ENCODE data around the gene CCND1.

DNA sequence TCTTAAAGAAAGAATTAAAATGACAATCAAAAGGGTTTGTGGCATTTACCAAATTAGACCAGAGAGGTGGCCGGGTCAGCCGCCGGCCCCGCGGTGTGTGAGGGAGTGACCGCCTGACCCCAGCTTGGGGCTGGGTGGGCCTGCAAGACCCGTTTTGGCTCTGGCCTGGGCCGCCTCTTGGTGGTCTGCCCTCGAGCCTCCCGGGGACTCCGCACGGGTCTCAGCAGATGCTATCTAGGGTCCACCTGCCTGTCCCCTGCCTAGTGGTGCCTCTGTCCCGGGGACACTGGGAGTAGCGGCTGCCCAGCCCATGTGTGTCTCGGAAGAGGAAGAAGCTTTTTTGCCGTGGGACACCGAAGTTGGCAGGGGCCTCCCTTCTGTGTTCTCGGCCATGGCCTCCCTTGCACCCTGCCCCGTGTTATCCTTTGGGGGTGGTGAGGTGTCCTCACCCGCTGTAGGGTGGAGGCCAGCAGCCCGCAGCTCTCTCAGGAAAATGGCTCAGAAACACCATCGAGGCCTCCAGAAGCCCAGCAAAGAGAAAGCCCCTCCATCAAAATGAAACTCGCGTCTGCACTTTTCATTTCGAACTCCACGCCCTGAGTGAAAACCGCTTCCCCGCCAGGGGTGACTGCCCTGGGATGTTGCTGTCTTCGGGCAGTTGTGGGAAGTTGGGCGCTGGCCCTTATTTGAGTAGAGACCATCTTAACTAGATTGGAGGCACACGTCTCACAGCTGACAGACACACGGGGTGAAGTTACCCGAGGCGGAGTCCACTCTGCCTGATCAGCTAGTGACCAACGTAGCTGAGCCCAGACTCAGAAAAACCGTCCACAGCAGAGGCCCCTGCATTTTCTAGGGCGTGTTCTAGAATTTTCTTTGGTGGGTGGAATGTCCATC lies 8.0 kb downstream of the CCND1 start:
- TF ChIP-seq GATA3 (IDR thresholded peaks at IDR 0.05; ENCODE audit: low read depth, low read length) (no peak), GATA2 (IDR thresholded peaks at IDR 0.05; ENCODE audit: low read depth, low read length) (peak; percentile 14; the same call in 1 of the 2 replicates)

Data from SH-SY5Y (cell line).